Activated T-cell treated with anti-CD3 and anti-CD28 coated beads for 4 hours (primary cell): Measurements from ENCODE around the gene GOLGA6A.
"Not testable (repeated sequence)": the region's sequence is repeated elsewhere in the genome, so short reads cannot be mapped to it uniquely, and the experiment has no call there.

ENCODE experiments used
- DNase-seq: peaks from one replicate; pipeline ENCODE4 v3.0.0-alpha.2; 2020

The GOLGA6A gene

GRCh38 chr15:74099963-74100733 is 17.8 kb upstream of the GOLGA6A start:
- DNase-seq, result peak; percentile 28

GRCh38 chr15:74096753-74097474 is 14.6 kb upstream of the GOLGA6A start:
- not testable (repeated sequence) for DNase-seq

DNA sequence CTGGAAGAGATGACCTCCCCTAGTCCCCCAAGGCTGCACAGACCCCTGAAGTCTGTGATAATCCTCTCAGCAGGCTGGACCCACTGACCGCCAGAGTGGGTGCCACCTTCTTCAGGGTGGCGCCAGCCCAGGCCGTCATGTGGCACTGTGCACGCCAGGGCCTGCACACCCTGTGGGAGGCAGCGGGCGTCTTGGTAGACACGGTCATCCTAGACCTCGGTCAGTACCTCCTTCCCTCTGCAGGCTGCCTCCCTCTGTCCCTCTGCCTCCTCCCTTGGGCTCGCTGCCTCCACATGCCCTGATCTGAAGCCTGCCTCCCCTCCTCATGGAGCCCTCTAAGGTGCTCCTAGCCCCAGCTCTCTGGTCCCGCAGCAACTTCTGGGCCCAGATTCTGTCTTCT is 13.3 kb upstream of the GOLGA6A start:
- not testable (repeated sequence) for DNase-seq

DNA sequence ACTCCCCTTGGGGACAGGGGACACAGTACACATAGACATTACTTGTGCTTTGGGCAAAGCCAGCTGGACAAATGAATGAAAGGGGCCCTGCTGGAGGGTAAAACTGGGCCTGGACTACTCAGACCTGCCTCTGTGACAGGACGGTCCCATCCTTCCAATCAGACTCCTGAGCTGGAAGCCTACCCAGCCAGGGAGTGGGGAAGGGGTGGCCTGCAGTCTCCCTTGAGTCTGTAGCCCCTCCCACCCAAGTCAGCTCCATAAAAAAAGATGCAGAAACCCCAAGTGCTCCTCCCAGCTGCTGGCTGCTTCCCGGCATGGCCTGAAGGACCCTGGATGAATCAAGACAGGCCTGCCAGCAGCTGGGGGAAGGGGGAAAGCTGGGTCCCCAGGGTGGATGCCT is 12.2 kb upstream of the GOLGA6A start:
- not testable (repeated sequence) for DNase-seq

- DNase-seq, result not testable (repeated sequence)
Observed at GRCh38 chr15:74075781-74076180, 6.6 kb downstream of the GOLGA6A start.

GRCh38 chr15:74072614-74073337 is 9.6 kb downstream of the GOLGA6A start:
- DNase-seq, result peak; percentile 11

- DNase-seq, result not testable (repeated sequence)
Observed at GRCh38 chr15:74072132-74072531, 10.2 kb downstream of the GOLGA6A start.

- DNase-seq, result not testable (repeated sequence)
Observed at GRCh38 chr15:74071645-74072044, 10.7 kb downstream of the GOLGA6A start.

DNA sequence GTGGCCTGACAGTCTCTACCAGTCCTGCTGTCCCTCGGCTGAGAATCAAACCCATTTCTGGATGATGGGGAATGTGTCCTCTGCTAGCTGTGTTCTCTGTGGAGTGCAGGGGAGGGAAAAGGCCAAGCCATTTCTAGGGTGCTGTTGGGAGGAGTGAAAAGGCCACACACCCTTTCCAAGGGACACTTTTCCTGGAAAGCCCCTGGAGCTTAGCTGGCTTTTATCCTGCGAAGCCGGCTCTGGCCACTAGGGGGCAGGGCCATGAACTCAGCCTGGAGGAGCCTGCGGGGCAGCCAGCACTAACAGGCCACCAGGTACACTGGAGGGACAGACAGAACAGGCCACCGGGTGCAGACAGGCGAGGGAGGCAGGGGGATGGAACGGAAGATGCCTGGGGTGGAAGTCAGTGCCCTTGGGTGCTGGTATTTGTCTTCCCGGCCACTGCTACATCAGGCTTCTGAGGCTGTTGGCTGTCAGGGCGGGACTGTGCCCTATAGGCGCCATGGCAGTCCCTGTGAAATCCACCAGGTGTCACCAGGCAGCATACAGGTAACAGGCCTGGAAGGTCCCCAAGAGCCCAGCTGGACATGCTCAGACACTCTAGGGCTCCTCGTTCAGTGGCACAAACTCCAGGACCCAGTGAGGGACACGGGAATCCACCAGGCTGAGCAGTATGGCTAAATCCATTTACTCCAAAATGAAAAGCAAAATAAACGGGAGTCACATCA is 16.5 kb downstream of the GOLGA6A start:
- peak; percentile 30 for DNase-seq

- DNase-seq, result not testable (repeated sequence)
Observed at GRCh38 chr15:74064822-74065221, 17.5 kb downstream of the GOLGA6A start.

GRCh38 chr15:74064183-74064582 is 18.2 kb downstream of the GOLGA6A start:
- not testable (repeated sequence) for DNase-seq

DNA sequence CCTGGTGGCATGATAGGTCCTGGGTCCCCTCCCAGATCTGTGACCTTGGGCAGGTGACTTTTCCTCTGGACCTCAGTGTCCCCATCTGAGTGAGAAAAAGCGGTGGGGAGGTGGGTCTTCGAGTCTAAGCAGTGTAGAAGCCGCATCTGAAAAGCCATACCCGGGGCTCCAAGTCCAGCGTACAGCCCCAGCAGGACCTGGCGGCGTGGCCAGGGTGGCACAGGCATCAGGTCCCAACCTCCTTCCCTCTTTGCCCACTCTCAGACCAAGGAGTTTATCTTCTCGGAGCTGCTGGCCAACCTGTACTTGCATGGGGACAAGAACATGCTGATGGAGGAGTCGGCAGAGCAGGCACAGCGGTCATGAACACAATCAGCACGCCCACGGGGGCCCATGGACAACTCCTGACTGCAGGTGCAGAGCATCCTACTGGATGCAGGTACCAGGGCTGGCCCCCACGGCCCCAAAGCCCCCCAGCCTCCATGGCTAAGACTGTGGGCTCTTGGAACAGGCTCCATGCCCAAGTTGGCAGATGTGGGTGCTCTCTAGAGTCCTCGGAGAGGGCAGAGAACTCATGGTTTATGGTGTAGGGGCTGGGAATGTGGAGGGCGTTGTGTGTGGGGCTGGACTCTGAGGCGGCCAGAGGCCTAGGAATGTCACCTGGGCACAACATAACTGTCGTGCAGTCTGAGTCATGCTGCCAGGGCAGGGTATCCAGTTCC is 18.8 kb downstream of the GOLGA6A start:
- not testable (repeated sequence) for DNase-seq

DNA sequence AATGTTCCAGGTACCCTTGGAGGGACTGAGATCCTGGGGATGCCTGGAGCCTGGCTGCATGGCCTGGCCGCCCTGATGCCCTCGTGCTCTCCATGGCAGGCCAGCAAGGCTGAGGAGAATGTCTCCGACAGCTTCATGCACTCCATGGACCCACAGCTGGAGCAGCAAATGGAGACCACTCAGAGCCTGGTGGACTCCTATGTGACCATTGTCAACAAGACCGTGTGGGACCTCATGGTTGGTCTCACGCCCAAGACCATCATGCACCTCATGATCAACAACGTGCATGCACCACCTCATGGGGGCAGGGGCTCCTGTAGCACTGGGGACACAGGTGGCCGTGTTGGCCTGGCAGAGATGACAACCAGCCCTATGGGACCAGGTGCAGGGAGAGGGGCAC is 19.7 kb downstream of the GOLGA6A start:
- no peak for DNase-seq

DNA sequence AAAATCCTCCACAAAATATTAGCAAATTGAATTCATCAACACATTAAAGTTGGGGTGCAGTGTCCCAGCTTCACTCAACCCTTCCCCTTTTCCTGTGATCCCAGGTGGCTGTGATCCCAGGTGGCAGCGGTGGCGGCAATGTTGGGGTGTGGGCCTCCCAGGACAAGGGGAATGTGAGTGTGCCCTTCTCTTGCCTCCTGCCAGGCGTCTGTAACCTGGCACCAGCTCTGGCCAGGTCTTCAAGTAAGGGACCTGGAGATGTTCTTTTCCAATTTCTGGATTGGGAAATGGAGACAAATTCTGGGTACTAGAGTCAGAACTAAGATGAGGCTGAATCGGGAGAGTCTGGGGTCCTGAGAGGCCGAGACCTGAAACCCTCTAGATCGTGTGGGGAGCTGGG is 20.1 kb downstream of the GOLGA6A start:
- no peak for DNase-seq

GRCh38 chr15:74060251-74060650 is 22.1 kb downstream of the GOLGA6A start:
- DNase-seq, result no peak

DNA sequence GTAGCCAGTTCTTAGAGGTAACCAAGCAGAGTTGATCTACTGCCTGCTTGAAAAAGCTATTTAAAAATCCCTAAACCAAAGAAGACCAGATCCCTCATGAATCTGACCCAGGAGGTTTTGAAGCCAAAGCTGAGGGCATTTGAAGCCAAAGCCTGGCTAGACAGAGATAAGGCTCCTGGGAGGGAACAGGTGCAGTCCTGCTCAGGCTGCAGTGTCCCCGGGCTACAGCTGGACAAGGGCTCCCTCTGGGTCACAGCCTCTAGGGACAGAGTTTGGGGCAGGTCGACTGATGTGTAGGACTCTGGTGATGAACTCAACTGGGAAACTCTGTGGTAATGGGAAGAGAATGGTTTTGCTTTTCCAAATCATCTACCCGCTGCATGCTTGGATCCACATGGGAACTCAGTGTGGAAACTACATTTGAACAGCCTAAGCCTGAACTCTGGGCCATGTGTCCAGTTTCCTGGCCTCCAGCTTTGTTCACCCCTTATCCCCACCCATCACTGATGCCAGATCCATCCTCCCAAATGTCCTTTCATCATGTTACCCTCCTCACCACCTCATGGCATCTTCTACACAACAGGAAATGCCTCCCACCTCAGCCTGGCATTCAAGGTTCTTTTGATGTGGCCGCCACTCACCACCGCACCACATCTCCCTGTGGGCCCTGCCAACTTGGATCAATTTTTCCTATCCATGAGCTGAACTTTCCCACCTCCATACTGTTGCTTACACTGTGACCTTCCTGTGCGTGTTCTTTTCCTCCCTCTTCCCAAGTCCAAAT is 23.1 kb downstream of the GOLGA6A start:
- DNase-seq, result not testable (repeated sequence)

GRCh38 chr15:74056330-74056729 is 26.0 kb downstream of the GOLGA6A start:
- DNase-seq, result not testable (repeated sequence)

DNA sequence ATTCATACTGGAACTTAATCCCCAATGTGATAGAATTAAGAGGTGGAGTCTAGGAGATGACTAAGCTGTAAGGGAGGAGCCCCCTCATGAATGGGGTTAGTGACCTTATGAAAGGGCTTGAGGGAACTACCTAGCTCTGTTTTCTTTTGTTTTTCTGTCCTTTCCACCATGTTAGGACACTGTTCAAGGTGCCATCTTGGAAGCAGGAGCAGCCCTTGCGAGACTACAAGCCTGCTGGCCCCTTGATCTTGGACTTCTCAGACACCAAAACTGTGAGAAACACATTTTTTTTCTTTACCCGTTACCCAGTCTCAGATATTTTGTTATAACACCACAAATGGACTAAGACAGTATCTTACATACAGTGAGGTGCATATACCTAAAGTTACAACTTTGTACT is 26.5 kb downstream of the GOLGA6A start:
- no peak for DNase-seq

DNA sequence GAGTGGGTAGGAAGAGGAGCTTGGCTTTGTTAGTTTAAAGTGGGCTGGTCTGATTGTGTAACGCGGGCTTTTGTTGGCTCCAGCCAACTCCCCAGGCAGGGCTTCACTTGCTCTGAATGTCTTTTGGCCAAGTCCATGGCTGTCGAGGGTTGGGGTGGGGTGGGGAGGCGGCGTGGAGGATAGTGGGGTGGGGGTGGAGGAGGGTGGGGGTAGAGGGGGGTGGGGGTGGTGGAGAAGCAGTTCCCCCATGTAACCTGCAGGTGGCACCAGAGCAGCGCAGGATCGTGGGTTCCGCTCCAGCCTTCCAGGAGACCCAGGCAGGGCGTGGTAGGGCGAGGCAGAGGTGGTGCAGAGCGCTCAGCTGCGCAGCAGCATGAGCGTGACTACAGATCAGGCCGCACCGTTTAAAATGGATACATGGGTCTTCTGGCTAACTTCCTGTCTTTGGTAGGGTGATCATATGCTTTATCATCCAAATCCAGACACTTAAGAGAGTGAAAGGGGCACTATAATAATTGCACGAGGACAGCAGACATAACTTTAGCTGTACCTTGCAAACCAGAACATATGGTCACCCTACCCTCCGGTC is 28.3 kb downstream of the GOLGA6A start:
- peak; percentile 48 for DNase-seq

DNA sequence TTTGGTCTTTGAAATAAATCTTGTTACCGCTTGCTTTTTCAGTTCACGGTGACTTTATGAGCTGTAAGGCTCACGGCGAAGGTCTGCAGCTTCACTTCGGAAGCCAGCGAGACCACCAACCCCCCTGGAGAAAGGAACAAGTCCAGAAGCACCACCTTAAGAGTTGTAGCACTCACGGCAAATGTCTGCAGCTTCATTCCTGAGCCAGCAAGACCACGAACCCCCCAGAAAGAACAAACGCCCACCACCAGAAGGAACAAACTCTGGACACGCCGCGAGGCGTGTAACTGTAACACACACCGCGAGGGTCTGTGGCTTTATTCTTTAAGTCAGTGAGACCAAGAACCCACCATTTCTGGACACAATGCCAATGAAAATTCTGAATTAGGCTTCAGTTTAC is 28.8 kb downstream of the GOLGA6A start:
- no peak for DNase-seq
